HTR-8/SVneo (cell line): ENCODE data around the gene PIK3R3.

Source experiments
- DNase-seq: peaks from one replicate; pipeline ENCODE4 v3.0.0; 2011; ENCODE audit warnings: low spot score, mixed read lengths; ENCODE audit not compliant: insufficient read length
- FAIRE-seq: peaks from 2 replicates; lab custom pipeline; 2011; peaks lifted over from hg19 to GRCh38; lab: Jason Lieb, UNC

PIK3R3 gene

GRCh38 chr1:46003315-46003714, 129.1 kb downstream of the PIK3R3 start:
- FAIRE-seq, result no peak
- no peak for DNase-seq

GRCh38 chr1:46002551-46003150, 129.8 kb downstream of the PIK3R3 start:
- FAIRE-seq (no peak), DNase-seq (no peak)

- no peak for FAIRE-seq
- no peak for DNase-seq
Observed at GRCh38 chr1:46001081-46001785, 131.2 kb downstream of the PIK3R3 start.

GRCh38 chr1:45999507-45999906, 132.9 kb downstream of the PIK3R3 start:
- DNase-seq, result no peak

GRCh38 chr1:45998020-45998617, 134.3 kb downstream of the PIK3R3 start:
- no peak for DNase-seq
- FAIRE-seq, result no peak

More at GRCh38 chr1:45999507-45999906, 132.9 kb downstream of the PIK3R3 start:
- no peak for FAIRE-seq

- DNase-seq, result no peak
- FAIRE-seq, result no peak
Observed at GRCh38 chr1:45995298-45995697, 137.1 kb downstream of the PIK3R3 start.

- DNase-seq (no peak), FAIRE-seq (no peak)
Observed at GRCh38 chr1:45994423-45994822, 138.0 kb downstream of the PIK3R3 start.
